H1 (cell line): Measurements from ENCODE around the gene CARM1. TPM values are rescaled to one million over a fixed set of nuclear protein-coding genes. Genes with fewer than 3 reads are reported as not detected.

Experiments used
- KDM1A ChIP-seq: fragments of 200-600, 300-600 bp; sonication (generic); IDR thresholded peaks from 2 replicates; pipeline ENCODE4 v1.7.1; 2016; ENCODE audit warnings: mild to moderate bottlenecking, low read length, borderline replicate concordance
- RFX5 ChIP-seq: IDR thresholded peaks from 2 replicates; pipeline ENCODE4 v1.6.1; 2011; ENCODE audit warnings: low read depth, low read length, improper control_type of control experiment, borderline replicate concordance
- RNF2 ChIP-seq: fragments of 200-900, 300-1000 bp; sonication (generic); IDR thresholded peaks from 2 replicates; pipeline ENCODE4 v1.7.1; 2016; ENCODE audit warnings: borderline replicate concordance, low read depth, mild to moderate bottlenecking, antibody characterized with exemption, low read length; ENCODE audit not compliant: poor library complexity, severe bottlenecking; ENCODE audit errors: missing control alignments
- TEAD4 ChIP-seq: IDR thresholded peaks from 2 replicates; pipeline ENCODE4 v1.6.1; 2012; ENCODE audit warnings: low read depth, low read length, inconsistent platforms, mixed read lengths
- polyA plus RNA-seq, 7 experiments: library from polyadenylated mRNA; depleted of rRNA in 3 of 7; stranded (reverse) in 5 of 7; unstranded in 2 of 7; fragments of >200 nt in 5 of 7; fragments of 200-250 nt in 2 of 7; gene quantifications; 1 replicate in 5 of 7; 2 replicates in 1 of 7; 4 replicates in 1 of 7; pipeline versions ENCODE4 v1.2.1 to v1.2.3, GENCODE V29; 2011 to 2013; ENCODE audit warnings: missing spikeins in 2 of 7, mixed read lengths in 2 of 7
- total RNA-seq: library from RNA; stranded (reverse); fragmentation: NEBNext Ultra II Directional; extraction: Animal tissue kit (Norgen Biotek cat#: 25700); gene quantifications from 2 replicates; pipeline ENCODE4 v1.2.1, GENCODE V29; 2021
- TF ChIP-seq, protein P1 (sequence below): IDR thresholded peaks from 2 replicates; pipeline ENCODE4 v1.6.1; 2012; ENCODE audit warnings: inconsistent platforms

CARM1 gene
- total and polyA plus RNA-seq, 2 of the 8 experiments (the other 6 are each of a cell fraction or from before 2014, with no cell fraction given) = 134 to 164 TPM

DNA sequence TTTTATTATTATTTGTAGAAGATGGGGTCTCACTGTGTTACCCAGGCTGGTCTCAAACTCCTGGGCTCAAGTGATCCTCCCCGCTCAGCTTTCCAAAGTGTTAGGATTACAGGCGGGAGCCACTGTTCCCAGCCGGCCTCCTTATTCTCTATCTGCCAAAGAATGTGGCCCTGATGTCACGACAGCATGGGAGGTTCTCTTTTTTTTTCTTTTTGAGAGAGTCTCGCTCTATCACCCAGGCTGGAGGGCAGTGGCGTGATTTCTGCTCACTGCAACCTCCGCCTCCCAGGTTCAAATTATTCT lies 23.5 kb downstream of the CARM1 start (continued):
- TF ChIP-seq KDM1A (no peak), RFX5 (no peak), TEAD4 (no peak), RNF2 (no peak)
- TF ChIP-seq, protein P1, sequence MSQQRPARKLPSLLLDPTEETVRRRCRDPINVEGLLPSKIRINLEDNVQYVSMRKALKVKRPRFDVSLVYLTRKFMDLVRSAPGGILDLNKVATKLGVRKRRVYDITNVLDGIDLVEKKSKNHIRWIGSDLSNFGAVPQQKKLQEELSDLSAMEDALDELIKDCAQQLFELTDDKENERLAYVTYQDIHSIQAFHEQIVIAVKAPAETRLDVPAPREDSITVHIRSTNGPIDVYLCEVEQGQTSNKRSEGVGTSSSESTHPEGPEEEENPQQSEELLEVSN = no peak
